Measurements from ENCODE around the gene CBLC.
A peak's percentile ranks its signal among the peaks of the same experiment; 100 is the strongest.

The CBLC gene

DNA sequence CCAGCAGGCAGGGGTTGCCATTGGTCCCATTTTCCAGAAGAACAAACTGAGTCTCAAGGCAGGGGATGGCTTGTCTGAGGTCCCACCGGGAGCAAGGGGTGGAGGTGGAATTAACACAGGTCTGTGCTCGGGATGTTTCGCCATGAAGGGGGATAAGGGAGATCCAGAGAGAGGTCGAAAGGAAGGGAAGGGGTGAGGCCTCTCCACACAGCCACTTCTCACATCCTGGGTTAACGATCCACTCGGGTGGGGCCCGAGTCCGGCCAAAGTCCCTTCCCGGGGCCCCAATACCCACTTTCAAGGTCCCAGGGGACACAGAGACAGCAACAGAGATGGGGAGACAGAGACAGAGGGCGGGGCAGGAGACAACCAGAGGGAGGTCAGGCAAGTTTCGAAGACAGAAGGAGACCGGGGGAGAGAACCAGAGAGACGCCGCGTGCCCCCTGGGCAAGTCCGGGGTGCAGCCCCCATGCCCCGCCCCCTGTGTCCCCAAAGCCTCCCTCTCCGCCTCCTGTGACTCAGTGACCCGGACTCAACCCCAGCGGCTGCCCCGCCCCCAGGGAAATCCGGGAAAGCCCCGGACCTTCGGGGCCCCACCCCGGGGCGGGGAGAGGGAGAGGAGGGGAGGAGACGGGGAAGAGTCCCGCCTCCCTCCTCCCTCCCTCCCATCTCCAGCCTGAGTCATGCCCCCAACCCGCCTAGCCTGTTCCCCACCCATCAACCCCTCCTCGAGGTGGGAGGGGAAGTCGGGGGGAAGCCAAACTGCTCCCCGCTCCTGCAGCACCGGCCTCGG is 30.5 kb upstream of the CBLC start (continued):
- TF ChIP-seq ZNF530 (tag by site-specific recombination; IDR thresholded peaks at IDR 0.05; ENCODE audit: low read depth) (no peak), ZNF423 (tag by site-specific recombination; IDR thresholded peaks at IDR 0.05) (0 out of 2 replicates have a peak, but pooled peaks have one; percentile 17), ZNF148 (tag by site-specific recombination; IDR thresholded peaks at IDR 0.05; ENCODE audit: borderline replicate concordance) (no peak), ZNF585B (tag by site-specific recombination; IDR thresholded peaks at IDR 0.05) (no peak), ZIC2 (tag by site-specific recombination; IDR thresholded peaks at IDR 0.05) (0 out of 2 replicates have a peak, but pooled peaks have one; percentile 7), ZSCAN4 (tag by site-specific recombination; IDR thresholded peaks at IDR 0.05) (no peak), ZNF184 (tag by site-specific recombination; IDR thresholded peaks at IDR 0.05) (no peak), ZNF513 (tag by site-specific recombination; IDR thresholded peaks at IDR 0.05) (no peak), ZBTB8A (tag by site-specific recombination; IDR thresholded peaks at IDR 0.05) (0 out of 2 replicates have a peak, but pooled peaks have one; percentile 4), ZNF561 (tag by site-specific recombination; IDR thresholded peaks at IDR 0.05; ENCODE audit: borderline replicate concordance) (no peak), ZSCAN30 (tag by site-specific recombination; IDR thresholded peaks at IDR 0.05) (no peak), BCL11A (tag by site-specific recombination; IDR thresholded peaks at IDR 0.05; ENCODE audit: low read depth) (no peak), ZBTB20 (tag by site-specific recombination; IDR thresholded peaks at IDR 0.05) (no peak), ZNF398 (tag by site-specific recombination; IDR thresholded peaks at IDR 0.05) (peak; percentile 94), KLF10 (tag by site-specific recombination; IDR thresholded peaks at IDR 0.05) (peak; percentile 76; the same call in 1 of the 2 replicates), ZNF654 (tag by site-specific recombination; IDR thresholded peaks at IDR 0.05; ENCODE audit: low read depth) (no peak), KLF9 (tag by site-specific recombination; IDR thresholded peaks at IDR 0.05; ENCODE audit: low read depth) (peak; percentile 83), KLF16 (tag by site-specific recombination; IDR thresholded peaks at IDR 0.05) (peak; percentile 60; the same call in 1 of the 2 replicates), ZNF501 (tag by site-specific recombination; IDR thresholded peaks at IDR 0.05) (no peak), PRDM10 (tag by site-specific recombination; IDR thresholded peaks at IDR 0.05) (peak; percentile 31; the same call in 1 of the 2 replicates), ZNF560 (tag by site-specific recombination; IDR thresholded peaks at IDR 0.05; ENCODE audit: borderline replicate concordance) (no peak)
- TF ChIP-seq, protein P1, sequence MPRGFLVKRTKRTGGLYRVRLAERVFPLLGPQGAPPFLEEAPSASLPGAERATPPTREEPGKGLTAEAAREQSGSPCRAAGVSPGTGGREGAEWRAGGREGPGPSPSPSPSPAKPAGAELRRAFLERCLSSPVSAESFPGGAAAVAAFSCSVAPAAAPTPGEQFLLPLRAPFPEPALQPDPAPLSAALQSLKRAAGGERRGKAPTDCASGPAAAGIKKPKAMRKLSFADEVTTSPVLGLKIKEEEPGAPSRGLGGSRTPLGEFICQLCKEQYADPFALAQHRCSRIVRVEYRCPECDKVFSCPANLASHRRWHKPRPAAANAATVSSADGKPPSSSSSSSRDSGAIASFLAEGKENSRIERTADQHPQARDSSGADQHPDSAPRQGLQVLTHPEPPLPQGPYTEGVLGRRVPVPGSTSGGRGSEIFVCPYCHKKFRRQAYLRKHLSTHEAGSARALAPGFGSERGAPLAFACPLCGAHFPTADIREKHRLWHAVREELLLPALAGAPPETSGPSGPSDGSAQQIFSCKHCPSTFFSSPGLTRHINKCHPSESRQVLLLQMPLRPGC (tag by site-specific recombination; IDR thresholded peaks at IDR 0.05): no peak
- TF ChIP-seq, protein P2, sequence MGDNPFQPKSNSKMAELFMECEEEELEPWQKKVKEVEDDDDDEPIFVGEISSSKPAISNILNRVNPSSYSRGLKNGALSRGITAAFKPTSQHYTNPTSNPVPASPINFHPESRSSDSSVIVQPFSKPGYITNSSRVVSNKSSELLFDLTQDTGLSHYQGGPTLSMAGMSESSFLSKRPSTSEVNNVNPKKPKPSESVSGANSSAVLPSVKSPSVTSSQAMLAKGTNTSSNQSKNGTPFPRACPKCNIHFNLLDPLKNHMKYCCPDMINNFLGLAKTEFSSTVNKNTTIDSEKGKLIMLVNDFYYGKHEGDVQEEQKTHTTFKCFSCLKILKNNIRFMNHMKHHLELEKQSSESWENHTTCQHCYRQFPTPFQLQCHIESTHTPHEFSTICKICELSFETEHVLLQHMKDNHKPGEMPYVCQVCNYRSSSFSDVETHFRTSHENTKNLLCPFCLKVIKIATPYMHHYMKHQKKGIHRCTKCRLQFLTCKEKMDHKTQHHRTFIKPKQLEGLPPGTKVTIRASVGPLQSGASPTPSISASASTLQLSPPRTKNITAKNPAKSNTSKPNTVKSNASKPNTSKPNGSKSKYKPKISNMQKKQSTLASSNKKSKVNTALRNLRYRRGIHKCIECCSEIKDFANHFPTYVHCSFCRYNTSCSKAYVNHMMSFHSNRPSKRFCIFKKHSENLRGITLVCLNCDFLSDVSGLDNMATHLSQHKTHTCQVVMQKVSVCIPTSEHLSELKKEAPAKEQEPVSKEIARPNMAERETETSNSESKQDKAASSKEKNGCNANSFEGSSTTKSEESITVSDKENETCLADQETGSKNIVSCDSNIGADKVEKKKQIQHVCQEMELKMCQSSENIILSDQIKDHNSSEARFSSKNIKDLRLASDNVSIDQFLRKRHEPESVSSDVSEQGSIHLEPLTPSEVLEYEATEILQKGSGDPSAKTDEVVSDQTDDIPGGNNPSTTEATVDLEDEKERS (tag by site-specific recombination; IDR thresholded peaks at IDR 0.05): 0 out of 2 replicates have a peak, but pooled peaks have one; percentile 23
